Measurements from ENCODE around the gene IGFBP7.

The IGFBP7 gene

DNA sequence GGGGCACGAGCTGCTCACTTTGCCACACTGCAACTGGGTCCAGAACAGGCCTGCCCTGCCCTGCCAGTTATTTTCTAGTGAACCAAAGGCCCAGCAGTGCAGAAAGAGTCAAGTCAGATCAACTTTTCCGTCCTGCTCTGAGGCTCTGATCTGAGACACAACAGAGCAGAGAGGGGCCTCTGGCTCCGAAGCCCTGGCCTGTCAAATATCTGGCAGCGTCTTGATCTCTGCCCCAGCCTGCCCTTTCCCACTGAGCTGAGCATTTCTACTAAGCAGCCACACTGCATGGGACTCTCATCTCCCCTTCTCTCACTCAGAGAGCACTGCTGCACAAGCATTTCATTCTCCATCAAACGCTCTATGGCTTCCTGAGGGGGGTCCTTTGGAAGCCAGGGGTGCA, 11.8 kb downstream of the IGFBP7 start:
- no peak for DNase-seq (ENCODE audit: low read depth in 2 of 3, low spot score in 1 of 3)

DNA sequence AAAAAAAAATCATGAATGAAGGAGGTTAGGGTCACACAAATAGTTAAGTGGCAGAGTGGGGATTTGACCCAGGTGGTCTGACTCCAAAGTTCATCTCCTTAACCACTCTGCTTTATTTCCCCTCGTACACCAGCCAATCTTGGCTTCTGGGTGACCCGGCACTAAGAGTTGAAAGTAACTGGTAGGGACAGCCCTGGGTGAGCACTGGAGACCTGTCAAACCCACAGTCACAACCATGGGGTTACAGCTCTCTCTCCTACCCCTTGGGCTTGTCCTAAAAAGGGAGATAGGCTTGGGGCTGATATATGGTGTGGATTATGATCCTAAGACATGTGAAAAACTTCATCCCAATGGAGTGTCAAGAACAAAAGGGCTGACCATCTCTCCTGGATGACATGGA, 12.5 kb downstream of the IGFBP7 start:
- no peak for DNase-seq (ENCODE audit: low read depth in 2 of 3, low spot score in 1 of 3)

- no peak for DNase-seq (ENCODE audit: low read depth in 2 of 3, low spot score in 1 of 3)
Observed at GRCh38 chr4:57095956-57096355, 14.2 kb downstream of the IGFBP7 start.

DNA sequence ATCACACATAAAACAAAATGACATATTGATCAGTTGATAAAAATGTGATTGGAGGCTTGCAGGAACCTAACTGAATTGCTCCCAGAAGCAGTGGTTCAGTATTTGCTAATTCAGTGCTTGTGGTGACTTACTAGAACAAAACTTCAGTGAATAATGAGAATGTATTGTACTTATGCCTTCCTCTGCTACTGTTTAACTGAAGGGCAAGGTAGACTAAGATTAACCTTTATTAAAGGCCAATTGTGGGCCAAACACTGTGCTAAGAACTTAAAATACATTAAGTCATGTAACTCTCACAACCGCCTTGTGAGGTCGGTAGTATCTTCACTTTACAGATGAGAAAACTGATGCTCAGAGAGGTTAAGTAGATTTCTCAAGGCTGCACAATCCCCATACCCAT, 14.9 kb downstream of the IGFBP7 start:
- DNase-seq (ENCODE audit: low read depth in 2 of 3, low spot score in 1 of 3) = no peak

GRCh38 chr4:57094832-57095223, 15.4 kb downstream of the IGFBP7 start:
- DNase-seq (ENCODE audit: low read depth in 2 of 3, low spot score in 1 of 3) = no peak

DNA sequence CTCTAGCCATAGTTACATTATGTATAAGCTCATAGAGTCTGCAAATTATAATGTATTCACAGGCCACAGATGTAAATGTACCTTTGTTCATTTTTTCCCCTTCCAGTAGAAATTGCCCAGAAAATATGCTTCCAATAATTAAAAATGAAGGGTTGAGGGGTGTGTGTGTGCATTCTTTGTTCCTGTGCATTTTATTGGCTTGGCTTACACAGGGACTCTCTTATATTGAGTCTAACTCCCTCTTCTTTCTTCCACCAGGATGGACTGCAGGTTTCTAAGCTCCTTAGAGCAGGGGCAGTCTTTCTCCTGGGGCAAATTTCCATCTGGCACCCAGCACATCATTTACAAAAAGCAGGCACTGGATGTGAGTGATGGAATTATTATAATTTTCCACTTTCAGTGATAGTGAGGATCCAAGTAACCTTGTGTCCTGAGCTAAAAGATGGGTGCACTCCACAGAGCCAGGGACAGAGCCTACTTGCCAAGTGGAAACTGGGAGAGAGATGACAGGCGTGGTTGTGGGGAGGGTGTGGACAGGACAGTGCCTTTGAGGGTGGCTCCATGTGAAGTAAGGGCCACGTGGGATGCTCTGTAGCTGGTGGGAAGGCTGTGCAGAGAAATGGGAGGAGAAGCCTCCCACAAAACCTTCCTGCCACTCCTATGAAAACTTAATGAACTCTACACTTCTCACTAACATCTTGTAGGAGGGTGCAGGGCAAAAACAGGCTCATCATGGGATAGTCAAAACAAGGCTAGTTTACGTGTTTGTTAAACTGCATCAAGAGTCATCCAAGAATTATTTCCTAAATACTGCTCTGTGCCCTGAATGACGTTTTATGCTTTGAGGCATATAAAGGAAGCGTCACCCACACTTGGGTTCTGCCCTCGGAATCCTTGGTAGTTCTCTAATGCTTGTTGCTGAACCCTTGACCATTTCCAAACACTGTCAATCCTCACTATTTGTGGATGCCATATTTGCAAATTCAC, 16.0 kb downstream of the IGFBP7 start:
- no peak for DNase-seq (ENCODE audit: low read depth in 2 of 3, low spot score in 1 of 3)

DNA sequence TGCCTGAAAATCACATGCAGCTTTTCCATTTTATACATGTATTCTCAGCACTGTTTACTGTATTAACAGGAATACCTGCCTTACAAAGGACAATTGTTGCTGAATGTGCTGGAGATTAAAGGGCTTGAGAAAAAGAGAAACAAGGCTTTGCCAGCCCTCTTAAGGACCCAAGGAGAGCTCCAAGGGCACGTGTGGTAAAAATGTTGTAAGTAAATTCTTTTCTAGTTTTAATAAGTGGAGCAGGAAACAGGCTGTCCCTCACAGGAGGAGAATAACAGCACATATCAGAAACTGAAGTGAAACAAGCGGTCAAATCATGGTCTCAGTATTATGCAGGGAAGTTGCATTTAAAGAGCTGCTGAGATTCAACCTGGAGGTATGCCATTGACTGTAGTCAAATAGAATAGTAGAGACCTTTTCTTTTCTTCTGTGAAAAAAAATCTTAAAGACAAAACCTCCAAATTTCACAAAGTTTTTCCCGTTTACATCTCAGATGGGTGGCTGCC, 18.5 kb downstream of the IGFBP7 start:
- DNase-seq (ENCODE audit: low read depth in 2 of 3, low spot score in 1 of 3) = no peak

DNA sequence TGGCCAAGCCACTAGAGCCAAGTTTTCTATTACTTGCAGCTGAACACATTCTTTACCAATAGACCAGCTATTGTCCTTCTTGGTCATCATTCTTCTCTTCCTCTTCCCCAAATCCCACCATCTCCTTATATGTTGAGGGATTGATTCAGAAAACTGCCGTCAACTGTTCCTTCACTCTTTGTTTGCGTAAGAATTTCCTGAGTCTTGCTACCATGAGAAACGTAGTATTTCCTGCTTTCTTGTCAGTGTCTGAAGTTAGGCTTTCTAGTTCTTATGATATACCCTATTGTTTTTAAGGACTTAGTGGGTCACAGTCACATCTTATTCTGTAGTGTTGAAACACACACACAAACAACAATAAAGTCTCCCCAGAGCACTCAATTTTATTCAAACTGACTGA, 20.1 kb downstream of the IGFBP7 start:
- DNase-seq (ENCODE audit: low read depth in 2 of 3, low spot score in 1 of 3) = no peak

- DNase-seq (ENCODE audit: low read depth in 2 of 3, low spot score in 1 of 3) = no peak
Observed at GRCh38 chr4:57089549-57089948, 20.6 kb downstream of the IGFBP7 start.

DNA sequence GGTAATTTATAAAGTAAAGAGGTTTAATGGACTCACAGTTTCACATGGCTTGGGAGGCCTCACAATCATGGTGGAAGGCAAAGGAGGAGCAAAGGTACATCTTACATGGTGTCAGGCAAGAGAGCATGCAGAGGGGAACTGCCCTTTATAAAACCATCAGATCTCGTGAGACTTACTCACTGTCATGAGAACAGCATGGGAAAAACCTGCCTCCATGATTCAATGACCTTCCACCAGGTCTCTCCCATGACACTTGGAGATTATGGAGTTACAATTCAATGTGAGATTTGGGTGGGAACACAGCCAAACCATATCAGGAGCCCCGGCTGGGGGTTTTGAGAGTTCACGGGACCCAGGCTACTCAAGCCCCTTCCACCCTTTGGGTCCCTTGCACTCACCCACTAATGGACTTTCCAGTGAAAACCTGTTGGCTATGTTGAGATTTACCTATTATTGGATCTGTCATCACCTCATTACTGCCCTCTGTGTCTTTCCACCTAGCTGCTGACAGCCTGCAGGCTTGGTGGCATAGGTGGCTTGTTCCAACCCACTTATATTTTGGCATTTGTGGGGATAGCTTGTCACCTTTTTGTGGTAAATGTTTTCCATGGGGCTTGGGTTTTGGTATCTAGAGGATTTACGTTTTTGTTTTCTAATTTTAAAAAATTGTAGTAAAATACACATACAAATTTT, 24.0 kb downstream of the IGFBP7 start:
- DNase-seq (ENCODE audit: low read depth in 2 of 3, low spot score in 1 of 3) = no peak

- no peak for DNase-seq (ENCODE audit: low read depth in 2 of 3, low spot score in 1 of 3)
Observed at GRCh38 chr4:57085278-57085677, 24.9 kb downstream of the IGFBP7 start.

- no peak for DNase-seq (ENCODE audit: low read depth in 2 of 3, low spot score in 1 of 3)
Observed at GRCh38 chr4:57084360-57084759, 25.8 kb downstream of the IGFBP7 start.

GRCh38 chr4:57083090-57083489, 27.1 kb downstream of the IGFBP7 start:
- no peak for DNase-seq (ENCODE audit: low read depth in 2 of 3, low spot score in 1 of 3)

- DNase-seq (ENCODE audit: low read depth in 2 of 3, low spot score in 1 of 3) = no peak
Observed at GRCh38 chr4:57081651-57082621, 28.2 kb downstream of the IGFBP7 start.

- DNase-seq (ENCODE audit: low read depth in 2 of 3, low spot score in 1 of 3) = no peak
Observed at GRCh38 chr4:57080781-57081650, 29.2 kb downstream of the IGFBP7 start.

- DNase-seq (ENCODE audit: low read depth in 2 of 3, low spot score in 1 of 3) = no peak
Observed at GRCh38 chr4:57078685-57079521, 31.3 kb downstream of the IGFBP7 start.

GRCh38 chr4:57077550-57078343, 32.4 kb downstream of the IGFBP7 start:
- DNase-seq (ENCODE audit: low read depth in 2 of 3, low spot score in 1 of 3) = no peak

DNA sequence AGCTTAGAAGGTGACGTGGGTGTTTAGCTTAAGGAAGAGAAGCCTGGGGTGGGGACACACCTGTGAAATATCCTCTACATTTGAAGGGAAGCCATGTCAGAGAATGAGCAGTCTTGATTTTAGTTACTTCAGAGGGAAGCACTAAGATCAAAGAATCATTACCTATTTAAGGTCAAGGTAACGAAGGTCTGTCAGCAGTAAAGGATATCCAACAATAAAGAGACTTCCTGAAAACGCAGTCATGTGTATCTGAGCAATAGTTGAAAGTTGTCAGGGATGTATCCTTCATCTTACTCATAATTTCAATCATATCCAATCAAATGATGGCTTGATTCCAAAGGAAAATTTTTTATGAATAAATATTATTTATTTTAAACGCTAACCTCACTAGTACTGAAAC, 33.5 kb downstream of the IGFBP7 start:
- no peak for DNase-seq (ENCODE audit: low read depth in 2 of 3, low spot score in 1 of 3)
